T-helper 1 cell treated with Interleukin-12 subunit alpha and Interleukin-12 subunit beta and Interleukin-4 antibody, amounts not matched to agents 30 μg/mL and 1 μg/mL, for 36 hours (primary cell): Measurements from ENCODE around the gene KIF26B.
"Not testable (repeated sequence)": the region's sequence is repeated elsewhere in the genome, so short reads cannot be mapped to it uniquely, and the experiment has no call there.

Experiments used
- H3K27ac Mint-ChIP-seq: one replicate; pipeline ENCODE4 v1.8.0; 2021; ENCODE audit warnings: mild to moderate bottlenecking, mixed read lengths
- H3K27me3 Mint-ChIP-seq: one replicate; pipeline ENCODE4 v1.8.0; 2021; ENCODE audit warnings: low read depth, mixed read lengths
- H3K36me3 Mint-ChIP-seq: one replicate; pipeline ENCODE4 v1.8.0; 2021; ENCODE audit warnings: low read depth, mixed read lengths
- H3K4me1 Mint-ChIP-seq: one replicate; pipeline ENCODE4 v1.8.0; 2021; ENCODE audit warnings: low read depth, mixed read lengths
- H3K4me3 Mint-ChIP-seq: one replicate; pipeline ENCODE4 v1.8.0; 2021; ENCODE audit warnings: mild to moderate bottlenecking, moderate library complexity, mixed read lengths
- H3K9me3 Mint-ChIP-seq: one replicate; pipeline ENCODE4 v1.8.0; 2021; ENCODE audit warnings: mixed read lengths

Gene KIF26B

DNA sequence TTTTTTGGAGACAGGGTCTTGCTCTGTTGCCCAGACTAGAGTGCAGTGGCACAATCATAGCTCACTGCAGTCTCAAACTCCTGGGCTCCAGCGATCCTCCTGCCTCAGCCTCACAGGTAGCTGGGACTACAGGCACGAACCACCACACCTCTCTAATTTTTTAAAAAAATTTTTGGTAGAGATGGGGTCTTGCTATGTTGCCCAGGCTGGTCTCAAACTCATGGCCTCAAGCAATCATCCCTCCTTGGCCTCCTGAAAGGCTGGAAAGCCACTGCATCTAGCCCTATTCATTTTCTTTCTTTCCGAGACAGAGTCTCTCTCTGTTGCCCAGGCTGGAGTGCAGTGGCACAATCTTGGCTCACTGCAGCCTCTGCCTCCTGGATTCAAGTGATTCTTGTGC lies 559.2 kb downstream of the KIF26B start:
- H3K36me3 Mint-ChIP-seq, H3K4me3 Mint-ChIP-seq, H3K9me3 Mint-ChIP-seq, H3K4me1 Mint-ChIP-seq, H3K27me3 Mint-ChIP-seq, H3K27ac Mint-ChIP-seq: not testable (repeated sequence)

DNA sequence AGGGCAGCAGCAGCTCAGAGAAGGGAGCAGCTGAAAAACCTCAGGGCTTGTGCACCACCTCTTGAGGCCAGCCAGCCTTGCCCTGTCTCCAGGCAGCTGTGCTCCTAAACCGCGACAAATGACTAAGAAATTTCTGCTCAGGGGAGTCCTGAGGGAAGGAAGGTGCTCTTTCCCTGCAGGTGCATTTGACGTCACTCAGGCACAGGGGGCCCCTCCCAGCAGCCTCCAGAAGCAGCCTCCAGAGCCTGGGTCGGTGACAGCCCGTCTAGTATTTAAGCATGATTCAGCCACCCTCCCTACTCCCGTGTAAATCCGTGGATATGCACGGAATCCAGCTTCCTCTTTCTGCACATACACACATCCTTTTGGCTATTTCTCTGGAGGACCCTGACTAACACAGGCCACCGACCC lies 560.5 kb downstream of the KIF26B start:
- Mint-ChIP-seq H3K27ac (no peak overlapping the region), H3K9me3 (peaks cover 4% of the 10 kb centered on the region), H3K27me3 (no peaks in the 10 kb centered on the region), H3K4me3 (no peak overlapping the region), H3K36me3 (no peaks in the 10 kb centered on the region), H3K4me1 (no peaks in the 10 kb centered on the region)

DNA sequence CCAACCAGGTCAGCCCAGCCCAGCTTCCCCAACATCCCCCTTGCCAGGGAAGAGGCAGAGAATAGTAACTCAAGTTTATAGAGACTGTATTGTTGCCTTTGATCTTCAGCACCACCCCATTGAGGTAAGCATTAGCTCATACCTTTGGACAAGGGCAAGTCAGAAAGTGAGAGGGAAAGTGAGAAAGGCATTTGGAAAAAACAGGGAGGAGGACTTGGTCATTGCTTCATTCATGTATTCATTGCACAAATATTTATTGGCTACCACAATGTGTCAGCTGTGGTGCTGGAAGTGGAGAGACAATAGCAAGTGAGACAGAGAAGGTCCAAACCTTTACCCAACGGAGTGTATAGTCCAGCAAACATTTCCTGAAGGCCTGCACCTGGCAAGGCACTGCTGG lies 561.2 kb downstream of the KIF26B start:
- Mint-ChIP-seq H3K36me3 (no peaks in the 10 kb centered on the region), H3K4me1 (no peaks in the 10 kb centered on the region), H3K27ac (no peak overlapping the region), H3K4me3 (no peak overlapping the region), H3K27me3 (no peaks in the 10 kb centered on the region), H3K9me3 (peaks cover 4% of the 10 kb centered on the region)

DNA sequence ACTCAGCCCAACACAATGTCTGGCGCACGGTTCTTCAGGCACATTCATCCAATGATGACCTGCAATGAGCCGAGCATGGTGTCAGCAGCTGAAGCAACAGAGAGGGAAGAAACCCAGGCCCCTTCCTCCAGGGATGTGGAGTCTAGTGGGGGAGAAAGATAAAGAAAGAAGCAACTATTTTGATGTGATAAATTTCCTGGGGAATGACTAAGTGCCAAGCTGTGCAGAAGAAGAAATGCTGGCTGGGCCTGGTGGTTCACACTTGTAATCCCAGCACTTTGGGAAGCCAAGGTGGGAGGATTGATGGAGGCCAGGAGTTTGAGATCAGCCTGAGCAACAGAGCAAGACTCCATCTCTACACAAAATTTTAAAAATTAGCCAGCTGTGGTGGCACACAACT lies 561.8 kb downstream of the KIF26B start:
- no peak overlapping the region for H3K4me3 Mint-ChIP-seq
- H3K4me1 Mint-ChIP-seq, result no peaks in the 10 kb centered on the region
- peaks cover 4% of the 10 kb centered on the region for H3K9me3 Mint-ChIP-seq
- no peaks in the 10 kb centered on the region for H3K36me3 Mint-ChIP-seq
- H3K27me3 Mint-ChIP-seq, result no peaks in the 10 kb centered on the region
- H3K27ac Mint-ChIP-seq, result no peak overlapping the region

DNA sequence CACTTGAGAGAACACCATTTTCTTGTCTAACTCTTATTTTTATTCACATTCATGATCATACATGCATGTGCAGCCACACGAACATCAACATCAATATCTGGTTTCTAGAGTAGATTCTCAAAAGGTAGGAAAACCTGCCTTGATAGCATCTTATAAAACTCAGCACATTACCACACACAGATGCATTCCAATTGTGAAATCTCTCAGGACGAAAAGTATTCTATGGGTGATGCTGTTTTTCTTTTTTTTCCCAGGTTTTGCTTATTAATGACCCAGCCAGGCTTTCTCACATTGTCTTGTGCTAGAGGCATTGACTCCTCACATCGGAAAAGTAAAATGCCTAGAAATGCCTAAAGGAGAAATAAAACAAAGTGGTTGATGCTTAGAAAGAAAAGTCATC lies 562.8 kb downstream of the KIF26B start:
- no peak overlapping the region for H3K4me3 Mint-ChIP-seq
- H3K4me1 Mint-ChIP-seq, result no peaks in the 10 kb centered on the region

DNA sequence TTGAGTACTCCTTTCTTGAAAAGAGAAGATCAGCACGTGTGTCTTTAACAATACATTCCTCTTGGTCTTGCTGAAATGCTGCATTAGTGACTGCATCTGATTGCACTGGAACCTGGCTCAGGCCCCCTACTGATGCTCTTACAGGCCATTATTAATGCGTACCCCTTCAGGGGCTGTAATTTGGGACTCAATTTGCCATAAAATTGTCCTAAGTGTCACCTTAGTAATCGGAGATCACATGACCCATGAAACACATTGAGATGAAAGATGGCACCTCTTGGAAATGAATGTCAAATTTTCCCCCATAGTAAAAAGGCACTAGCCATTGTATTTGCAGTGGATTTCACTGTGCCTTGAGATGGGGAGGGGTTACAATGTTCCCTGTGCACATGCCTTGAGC lies 563.3 kb downstream of the KIF26B start:
- Mint-ChIP-seq H3K27ac (no peak overlapping the region), H3K36me3 (no peaks in the 10 kb centered on the region), H3K4me3 (no peak overlapping the region), H3K4me1 (no peaks in the 10 kb centered on the region), H3K27me3 (no peaks in the 10 kb centered on the region), H3K9me3 (peaks cover 4% of the 10 kb centered on the region)

More for the DNA sequence above, 562.8 kb downstream of the KIF26B start:
- Mint-ChIP-seq H3K9me3 (peaks cover 4% of the 10 kb centered on the region), H3K27me3 (no peaks in the 10 kb centered on the region), H3K36me3 (no peaks in the 10 kb centered on the region), H3K27ac (no peak overlapping the region)

DNA sequence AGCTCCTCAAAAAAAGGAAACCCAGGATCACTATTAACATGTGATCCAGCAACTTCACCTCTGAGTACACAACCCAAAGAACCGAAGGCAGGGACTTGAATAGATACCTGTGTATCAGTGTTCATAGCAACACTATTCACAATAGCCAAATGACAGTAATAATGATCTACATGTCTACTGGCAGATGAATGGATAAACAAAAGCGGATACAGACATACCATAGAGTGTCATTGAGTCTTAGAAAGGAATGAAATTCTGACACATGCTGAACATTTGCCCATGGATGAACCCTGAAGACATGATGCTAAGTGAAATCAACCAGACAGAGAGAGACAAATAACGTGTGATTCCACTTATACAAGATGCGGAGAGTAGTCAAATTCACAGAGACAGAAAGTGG lies 564.2 kb downstream of the KIF26B start:
- no peaks in the 10 kb centered on the region for H3K27me3 Mint-ChIP-seq
- H3K36me3 Mint-ChIP-seq, result no peaks in the 10 kb centered on the region
- H3K4me1 Mint-ChIP-seq, result no peaks in the 10 kb centered on the region
- peaks cover 4% of the 10 kb centered on the region for H3K9me3 Mint-ChIP-seq
- H3K4me3 Mint-ChIP-seq, result no peak overlapping the region
- H3K27ac Mint-ChIP-seq, result no peak overlapping the region

DNA sequence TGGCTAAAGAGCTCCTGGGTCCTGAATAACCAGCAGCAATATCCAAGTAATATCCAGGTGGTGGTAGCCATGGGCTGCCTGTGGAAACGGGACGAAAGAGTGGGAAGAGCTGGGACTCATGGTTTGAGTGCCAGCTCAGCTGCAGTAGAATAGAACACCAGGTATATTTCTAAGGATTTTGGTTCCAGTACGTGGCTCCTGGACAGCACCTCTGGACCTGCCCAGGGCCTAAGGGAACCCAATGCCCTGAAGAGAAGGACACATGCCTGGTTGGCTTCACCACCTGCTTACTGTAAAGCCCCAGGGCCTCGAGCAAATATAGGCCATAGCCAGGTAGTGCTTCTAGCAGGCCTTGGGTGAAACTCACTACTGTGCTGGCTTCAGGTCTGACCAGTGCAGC lies 566.7 kb downstream of the KIF26B start:
- Mint-ChIP-seq H3K27me3 (no peaks in the 10 kb centered on the region), H3K4me3 (no peak overlapping the region), H3K27ac (no peak overlapping the region), H3K9me3 (peaks cover 15% of the 10 kb centered on the region), H3K36me3 (no peaks in the 10 kb centered on the region), H3K4me1 (no peaks in the 10 kb centered on the region)

DNA sequence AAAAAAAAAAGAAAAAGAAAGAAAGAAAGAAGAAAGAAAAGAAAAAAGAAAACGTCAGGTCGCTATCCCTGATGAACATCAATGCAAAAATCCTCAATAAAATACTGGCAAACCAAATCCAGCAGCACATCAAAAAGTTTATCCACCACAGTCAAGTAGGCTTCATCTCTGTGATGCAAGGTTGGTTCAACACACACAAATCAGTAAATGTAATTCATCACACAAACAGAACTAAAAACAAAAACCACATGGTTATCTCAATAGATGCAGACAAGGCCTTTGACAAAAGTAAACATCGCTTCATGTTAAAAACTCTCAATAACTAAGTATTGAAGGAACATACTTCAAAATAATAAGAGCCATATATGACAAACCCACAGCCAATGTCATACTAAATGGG lies 573.2 kb downstream of the KIF26B start:
- peaks cover 18% of the 10 kb centered on the region for H3K9me3 Mint-ChIP-seq
- not testable (repeated sequence) for H3K4me3 Mint-ChIP-seq

DNA sequence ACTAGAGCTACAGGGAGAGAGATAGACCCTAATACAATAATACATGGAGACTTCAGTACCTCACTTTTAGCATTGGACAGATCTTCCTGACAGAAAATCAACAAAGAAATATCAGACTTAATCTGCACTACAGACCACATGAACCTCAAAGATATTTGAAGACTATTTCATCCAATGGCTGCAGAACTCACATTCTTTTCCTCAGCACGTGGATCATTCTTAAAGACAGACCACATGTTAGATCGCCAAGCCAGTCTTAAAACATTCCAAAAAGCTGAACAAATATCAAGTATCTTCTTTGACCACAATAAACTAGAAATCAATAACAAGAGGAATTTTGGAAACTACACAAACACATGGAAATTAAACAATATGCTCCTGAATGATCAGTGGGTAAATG lies 576.0 kb downstream of the KIF26B start:
- peaks cover 13% of the 10 kb centered on the region for H3K9me3 Mint-ChIP-seq
- no peaks in the 10 kb centered on the region for H3K27me3 Mint-ChIP-seq
- no peaks in the 10 kb centered on the region for H3K4me1 Mint-ChIP-seq
- H3K27ac Mint-ChIP-seq, result no peak overlapping the region
- no peaks in the 10 kb centered on the region for H3K36me3 Mint-ChIP-seq
- no peak overlapping the region for H3K4me3 Mint-ChIP-seq

More for the DNA sequence above, 573.2 kb downstream of the KIF26B start:
- H3K27ac Mint-ChIP-seq, H3K36me3 Mint-ChIP-seq, H3K27me3 Mint-ChIP-seq, H3K4me1 Mint-ChIP-seq: not testable (repeated sequence)

DNA sequence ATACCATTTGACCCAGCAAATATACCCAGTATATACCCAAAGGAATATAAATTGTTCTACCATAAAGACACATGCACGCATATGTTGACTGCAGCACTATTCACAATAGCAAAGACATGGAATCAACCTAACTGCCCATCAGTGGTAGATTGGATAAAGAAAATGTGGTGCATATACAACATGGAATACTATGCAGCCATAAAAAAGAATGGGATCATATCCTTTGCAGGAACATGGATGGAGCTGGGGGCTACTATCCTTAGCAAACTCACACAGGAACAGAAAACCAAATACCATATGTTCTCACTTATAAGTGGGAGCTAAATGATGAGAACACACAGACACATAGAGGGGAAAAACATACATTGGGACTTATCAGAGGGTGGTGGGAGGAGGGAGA lies 585.6 kb downstream of the KIF26B start:
- H3K4me3 Mint-ChIP-seq, H3K27me3 Mint-ChIP-seq, H3K36me3 Mint-ChIP-seq, H3K27ac Mint-ChIP-seq, H3K4me1 Mint-ChIP-seq, H3K9me3 Mint-ChIP-seq: not testable (repeated sequence)

DNA sequence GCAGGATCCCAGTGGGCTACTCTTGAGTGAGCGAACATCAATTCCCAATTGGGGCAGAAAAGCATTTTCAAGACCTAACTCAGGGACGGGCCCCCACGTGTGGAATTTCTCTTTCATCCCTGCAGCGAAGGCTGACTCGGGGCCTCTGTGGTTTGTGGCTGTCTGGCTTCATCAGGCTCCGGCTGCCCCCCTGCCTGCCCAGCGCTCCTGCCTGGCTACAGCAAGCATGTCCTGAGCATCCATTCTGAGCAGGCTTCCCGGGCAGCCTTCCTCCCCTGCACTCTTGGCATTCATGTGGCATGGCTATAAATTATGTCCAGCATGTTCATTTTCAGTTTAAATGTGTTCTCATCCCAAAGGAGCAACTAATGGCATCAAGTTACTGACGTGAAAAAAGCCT lies 588.1 kb downstream of the KIF26B start:
- H3K4me1 Mint-ChIP-seq, result no peaks in the 10 kb centered on the region
- H3K9me3 Mint-ChIP-seq, result peaks cover 7% of the 10 kb centered on the region

DNA sequence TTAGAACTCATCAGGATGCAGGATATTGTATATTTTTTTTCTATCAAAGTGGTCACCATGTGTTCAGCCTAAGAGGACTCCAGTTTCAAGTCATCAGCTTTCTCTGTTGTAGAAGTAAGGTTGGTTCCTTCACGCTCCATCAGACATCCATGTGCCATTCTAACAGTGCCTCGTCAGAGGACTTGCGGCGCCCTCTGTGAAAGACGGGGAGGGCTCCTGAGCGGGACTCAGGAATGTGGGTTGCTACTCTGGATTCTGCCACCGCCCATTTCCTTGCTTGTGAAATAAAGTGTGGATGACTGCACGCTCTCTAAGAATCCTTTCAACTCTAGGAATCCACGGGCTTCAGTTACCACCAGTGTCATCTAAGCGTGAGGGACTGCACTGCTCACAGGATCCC lies 593.5 kb downstream of the KIF26B start:
- no peaks in the 10 kb centered on the region for H3K27me3 Mint-ChIP-seq
- no peak overlapping the region for H3K4me3 Mint-ChIP-seq
- H3K27ac Mint-ChIP-seq, result no peak overlapping the region
- H3K9me3 Mint-ChIP-seq, result peaks cover 11% of the 10 kb centered on the region
- H3K4me1 Mint-ChIP-seq, result no peaks in the 10 kb centered on the region
- peaks cover 1% of the 10 kb centered on the region for H3K36me3 Mint-ChIP-seq

More for the DNA sequence above, 588.1 kb downstream of the KIF26B start:
- Mint-ChIP-seq H3K4me3 (no peak overlapping the region), H3K27ac (no peak overlapping the region), H3K36me3 (no peaks in the 10 kb centered on the region), H3K27me3 (no peaks in the 10 kb centered on the region)

DNA sequence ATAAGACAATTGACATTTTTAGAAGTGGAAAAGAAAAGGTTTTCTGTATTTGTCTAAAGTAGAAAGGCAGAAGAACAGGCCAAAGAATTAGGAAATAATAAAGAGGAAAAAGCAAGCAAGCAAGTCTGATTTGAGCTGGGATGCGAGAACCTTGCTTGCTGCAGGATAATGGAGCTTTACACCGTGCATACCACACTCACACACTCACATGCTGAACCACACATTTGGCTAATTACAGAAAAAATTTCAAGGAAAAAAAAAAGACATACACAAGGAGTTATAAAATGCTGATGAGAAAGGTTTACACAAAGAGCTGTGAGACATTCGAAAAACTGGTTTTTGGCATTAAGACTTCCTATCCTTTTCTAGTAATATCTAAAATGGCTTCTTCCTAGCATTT lies 593.9 kb downstream of the KIF26B start:
- H3K27ac Mint-ChIP-seq, result no peak overlapping the region
- peaks cover 11% of the 10 kb centered on the region for H3K9me3 Mint-ChIP-seq
- no peak overlapping the region for H3K4me3 Mint-ChIP-seq
- no peaks in the 10 kb centered on the region for H3K27me3 Mint-ChIP-seq
- H3K36me3 Mint-ChIP-seq, result peaks cover 1% of the 10 kb centered on the region
- no peaks in the 10 kb centered on the region for H3K4me1 Mint-ChIP-seq

DNA sequence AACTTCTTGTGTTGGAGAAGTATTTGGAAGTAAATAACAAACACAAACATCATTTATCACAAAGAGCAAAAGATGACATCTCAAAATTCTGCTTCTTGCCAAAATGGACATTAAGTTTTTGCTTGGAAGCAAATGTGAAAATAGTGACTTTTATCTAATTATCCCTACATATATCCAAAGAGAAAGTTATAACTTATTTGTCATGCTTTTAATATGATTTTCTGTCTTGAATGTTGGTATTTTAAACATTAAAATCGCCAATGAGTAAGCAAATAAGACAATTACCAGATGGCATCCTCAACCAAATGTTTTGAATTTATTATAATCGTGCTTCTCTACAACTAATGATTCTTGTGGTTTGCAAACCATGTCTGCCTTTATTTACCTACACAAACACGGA lies 594.3 kb downstream of the KIF26B start:
- H3K36me3 Mint-ChIP-seq, result peaks cover 1% of the 10 kb centered on the region
- no peak overlapping the region for H3K4me3 Mint-ChIP-seq
- H3K27me3 Mint-ChIP-seq, result no peaks in the 10 kb centered on the region
- no peak overlapping the region for H3K27ac Mint-ChIP-seq
- peaks cover 11% of the 10 kb centered on the region for H3K9me3 Mint-ChIP-seq
- H3K4me1 Mint-ChIP-seq, result no peaks in the 10 kb centered on the region

DNA sequence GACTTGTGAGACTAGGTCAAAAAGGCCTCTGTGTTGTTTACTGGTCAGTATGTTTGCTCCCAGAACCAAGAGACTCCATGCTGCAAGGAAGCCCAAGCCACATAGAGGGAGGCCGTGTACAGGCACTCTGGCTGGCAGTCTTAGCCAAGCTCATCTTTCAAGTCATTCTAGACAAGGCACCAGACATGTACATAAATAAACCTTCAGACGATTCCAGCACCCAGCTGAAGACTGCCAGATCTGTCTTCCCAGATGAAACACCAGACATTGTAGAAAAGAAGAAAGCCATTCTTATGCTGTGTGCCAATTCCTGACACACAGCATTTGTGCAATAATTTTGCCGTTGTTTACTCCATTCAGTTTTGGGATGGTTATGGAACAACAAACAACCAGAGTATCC lies 595.5 kb downstream of the KIF26B start:
- H3K27me3 Mint-ChIP-seq, result no peaks in the 10 kb centered on the region
- no peak overlapping the region for H3K4me3 Mint-ChIP-seq
- H3K9me3 Mint-ChIP-seq, result peaks cover 11% of the 10 kb centered on the region
- H3K27ac Mint-ChIP-seq, result no peak overlapping the region
- no peaks in the 10 kb centered on the region for H3K4me1 Mint-ChIP-seq
- peaks cover 1% of the 10 kb centered on the region for H3K36me3 Mint-ChIP-seq
